Suprapubic skin (tissue), 4 donors: ENCODE data around the gene KRTAP20-4. TPM values are rescaled to one million over a fixed set of nuclear protein-coding genes. Genes with fewer than 3 reads are reported as not detected.

Experiments
- DNase-seq, 2 donors: peaks; one replicate each; pipeline ENCODE4 v3.0.0-alpha.2; 2019; ENCODE audit warnings: low spot score in 2 of 2
- H3K27ac ChIP-seq: fragments of 200-600 bp; sonication (generic); one replicate; pipeline ENCODE4 v1.5.1; 2019
- H3K27me3 ChIP-seq: fragments of 200-600 bp; sonication (generic); one replicate; pipeline ENCODE4 v1.5.1; 2019
- H3K36me3 ChIP-seq: fragments of 200-600 bp; sonication (generic); one replicate; pipeline ENCODE4 v1.5.1; 2019
- H3K4me1 ChIP-seq: fragments of 200-600 bp; sonication (generic); one replicate; pipeline ENCODE4 v1.5.1; 2019
- H3K4me3 ChIP-seq: fragments of 200-600 bp; sonication (generic); one replicate; pipeline ENCODE4 v1.5.1; 2019; ENCODE audit warnings: mild to moderate bottlenecking
- H3K9me3 ChIP-seq: fragments of 200-600 bp; sonication (generic); one replicate; pipeline ENCODE4 v1.5.1; 2019
- EP300 ChIP-seq: sonication (generic); formaldehyde crosslinking; IDR thresholded peaks from one replicate; pipeline ENCODE4 v1.6.1; 2017; ENCODE audit warnings: antibody characterized with exemption
- POLR2A ChIP-seq, 2 donors: fragments of 450-650 bp; IDR thresholded peaks; one replicate each; pipeline ENCODE4 v1.6.1; 2017; ENCODE audit warnings: antibody characterized with exemption in 2 of 2, mild to moderate bottlenecking in 2 of 2, moderate library complexity in 2 of 2
- POLR2AphosphoS5 ChIP-seq, 3 donors: sonication (generic); formaldehyde crosslinking; IDR thresholded peaks; one replicate each; pipeline ENCODE4 v1.6.1; 2017; ENCODE audit warnings: antibody characterized with exemption in 3 of 3
- WGBS: methylation state at CpG from one replicate; pipeline ENCODE4 v1.1.5; 2018; 5-methylcytosine and 5-hydroxymethylcytosine counted together
- total RNA-seq, 4 donors: library from RNA; depleted of rRNA; stranded (reverse); fragments of >200 nt; gene quantifications; one replicate each; pipeline ENCODE4 v1.1.0, GENCODE V29; 2016
- TF ChIP-seq, protein P1 (sequence below), 2 donors: fragments of 200-600 bp in 1 of 2; fragments of 450-650 bp in 1 of 2; sonication (generic) in 1 of 2; IDR thresholded peaks; one replicate each; pipeline ENCODE4 v1.5.1; 2016 to 2019; ENCODE audit warnings: antibody characterized with exemption in 2 of 2, mild to moderate bottlenecking in 1 of 2, moderate library complexity in 1 of 2

The KRTAP20-4 gene
- total RNA-seq, 4 donors from 2014 or later: not detected

GRCh38 chr21:30613836-30614235 is 6.6 kb upstream of the KRTAP20-4 start, which contains the start of gene KRTAP6-1:
KRTAP6-1 (minus strand) TSS chr21:30613930; CDS start chr21:30613904, 26 bp downstream.
- H3K4me1 ChIP-seq: no peaks in the 10 kb centered on the region
- H3K27ac ChIP-seq: no peak within 1 kb of the TSS
- no peaks in the 10 kb centered on the region for H3K27me3 ChIP-seq
- WGBS: 72% methylated on average over 2 of the region's 2 CpGs
- no peak for DNase-seq
- TF ChIP-seq POLR2AphosphoS5 (IDR thresholded peaks at IDR 0.05) (no peak), POLR2A (IDR thresholded peaks at IDR 0.05) (no peak), EP300 (no peak)
- TF ChIP-seq, protein P1, sequence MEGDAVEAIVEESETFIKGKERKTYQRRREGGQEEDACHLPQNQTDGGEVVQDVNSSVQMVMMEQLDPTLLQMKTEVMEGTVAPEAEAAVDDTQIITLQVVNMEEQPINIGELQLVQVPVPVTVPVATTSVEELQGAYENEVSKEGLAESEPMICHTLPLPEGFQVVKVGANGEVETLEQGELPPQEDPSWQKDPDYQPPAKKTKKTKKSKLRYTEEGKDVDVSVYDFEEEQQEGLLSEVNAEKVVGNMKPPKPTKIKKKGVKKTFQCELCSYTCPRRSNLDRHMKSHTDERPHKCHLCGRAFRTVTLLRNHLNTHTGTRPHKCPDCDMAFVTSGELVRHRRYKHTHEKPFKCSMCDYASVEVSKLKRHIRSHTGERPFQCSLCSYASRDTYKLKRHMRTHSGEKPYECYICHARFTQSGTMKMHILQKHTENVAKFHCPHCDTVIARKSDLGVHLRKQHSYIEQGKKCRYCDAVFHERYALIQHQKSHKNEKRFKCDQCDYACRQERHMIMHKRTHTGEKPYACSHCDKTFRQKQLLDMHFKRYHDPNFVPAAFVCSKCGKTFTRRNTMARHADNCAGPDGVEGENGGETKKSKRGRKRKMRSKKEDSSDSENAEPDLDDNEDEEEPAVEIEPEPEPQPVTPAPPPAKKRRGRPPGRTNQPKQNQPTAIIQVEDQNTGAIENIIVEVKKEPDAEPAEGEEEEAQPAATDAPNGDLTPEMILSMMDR (IDR thresholded peaks at IDR 0.05): no peak
- no peak within 1 kb of the TSS for H3K4me3 ChIP-seq
- H3K9me3 ChIP-seq: no peaks in the 10 kb centered on the region
- no peaks in the 10 kb centered on the region for H3K36me3 ChIP-seq

DNA sequence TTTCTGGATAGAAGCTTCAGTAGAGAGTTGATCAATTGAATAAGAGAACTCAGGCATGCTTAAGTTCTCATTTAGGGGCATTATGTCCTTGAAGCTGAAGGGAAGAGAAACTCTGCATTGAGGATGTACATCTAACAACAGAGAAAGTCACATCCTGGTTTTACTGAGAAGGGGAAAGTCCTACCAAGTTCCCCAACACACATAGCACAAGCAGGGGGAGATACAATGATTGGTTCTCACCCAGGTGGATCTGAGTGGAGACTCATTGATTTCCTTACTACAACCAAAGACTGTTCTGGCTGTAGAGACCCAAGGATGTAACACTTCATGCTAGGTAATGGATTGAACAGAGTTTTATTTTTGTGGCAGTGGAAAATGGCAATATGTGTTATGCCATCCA is 5.2 kb upstream of the KRTAP20-4 start:
- DNase-seq: no peak
- Histone ChIP-seq H3K9me3 (no peaks in the 10 kb centered on the region), H3K36me3 (no peaks in the 10 kb centered on the region), H3K4me3 (no peak overlapping the region), H3K27me3 (no peaks in the 10 kb centered on the region), H3K4me1 (no peaks in the 10 kb centered on the region), H3K27ac (no peak overlapping the region)
- TF ChIP-seq, protein P1 (IDR thresholded peaks at IDR 0.05): no peak
- no peak for TF ChIP-seq POLR2AphosphoS5 (IDR thresholded peaks at IDR 0.05)
- no peak for TF ChIP-seq EP300

DNA sequence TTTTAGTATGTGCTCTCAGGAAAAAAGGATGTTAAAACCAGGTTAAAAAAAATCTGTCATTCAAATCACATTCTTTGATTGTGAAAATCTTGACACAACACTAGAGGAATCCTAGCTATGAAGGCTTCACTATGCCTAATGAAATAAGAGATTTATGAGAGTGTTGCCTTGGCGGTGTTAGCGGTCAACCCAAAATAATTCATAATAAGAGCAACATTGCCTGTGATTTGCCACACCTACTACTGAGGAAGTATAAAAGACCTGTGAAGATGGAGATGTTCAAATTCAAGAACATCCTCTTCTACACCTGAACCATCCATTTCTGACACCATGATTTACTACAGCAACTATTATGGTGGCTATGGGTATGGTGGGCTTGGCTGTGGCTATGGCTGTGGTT is 4.3 kb upstream of the KRTAP20-4 start, which contains the start of gene KRTAP20-1:
Gene KRTAP20-1 (plus strand): TSS at position 301 of the 400 bp plus-strand sequence. CDS start 30 bp downstream, at position 331.
- H3K27ac ChIP-seq: no peak within 1 kb of the TSS
- H3K36me3 ChIP-seq: no peaks in the 10 kb centered on the region
- no peak for TF ChIP-seq EP300
- TF ChIP-seq, protein P1 (IDR thresholded peaks at IDR 0.05): no peak
- H3K4me3 ChIP-seq: no peak within 1 kb of the TSS
- no peaks in the 10 kb centered on the region for H3K4me1 ChIP-seq
- DNase-seq: no peak
- 75% methylated on average over 2 of the region's 2 CpGs for WGBS
- H3K27me3 ChIP-seq: no peaks in the 10 kb centered on the region
- no peaks in the 10 kb centered on the region for H3K9me3 ChIP-seq

DNA sequence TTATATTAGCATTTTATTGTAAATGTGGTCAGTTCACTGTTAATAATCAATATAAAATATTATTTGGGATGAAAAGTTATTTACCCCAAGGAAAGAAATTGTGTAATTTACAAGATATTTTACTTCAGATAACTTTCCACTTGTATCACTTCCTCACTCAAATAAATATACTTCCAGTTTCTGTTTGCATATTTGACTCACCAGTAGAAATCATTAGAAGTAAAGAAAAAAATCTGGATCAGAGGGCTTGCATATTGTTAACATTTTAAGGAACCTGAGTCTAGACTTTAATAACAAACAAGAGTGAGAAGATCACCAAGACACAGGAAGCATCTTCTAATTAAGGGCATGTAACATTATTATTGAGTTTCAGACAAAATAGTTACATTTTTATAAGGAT is 347 bp upstream of the KRTAP20-4 start:
- Histone ChIP-seq H3K27ac (no peak overlapping the region), H3K4me3 (no peak overlapping the region)
- DNase-seq: no peak

GRCh38 chr21:30623362-30623761 is 2.9 kb downstream of the KRTAP20-4 start:
- H3K9me3 ChIP-seq: no peaks in the 10 kb centered on the region
- DNase-seq: no peak
- no peaks in the 10 kb centered on the region for H3K4me1 ChIP-seq
- no peak overlapping the region for H3K4me3 ChIP-seq
- no peak for TF ChIP-seq POLR2AphosphoS5 (IDR thresholded peaks at IDR 0.05)
- TF ChIP-seq, protein P1 (IDR thresholded peaks at IDR 0.05): no peak
- TF ChIP-seq POLR2A (IDR thresholded peaks at IDR 0.05): no peak
- TF ChIP-seq EP300: no peak
- no peaks in the 10 kb centered on the region for H3K27me3 ChIP-seq
- 91% methylated on average over 3 of the region's 3 CpGs for WGBS
- H3K36me3 ChIP-seq: no peaks in the 10 kb centered on the region
- no peak overlapping the region for H3K27ac ChIP-seq

More for the DNA sequence above, 347 bp upstream of the KRTAP20-4 start:
- Histone ChIP-seq H3K36me3 (no peaks in the 10 kb centered on the region), H3K9me3 (no peaks in the 10 kb centered on the region), H3K27me3 (no peaks in the 10 kb centered on the region), H3K4me1 (no peaks in the 10 kb centered on the region)
- TF ChIP-seq EP300 (no peak), POLR2A (IDR thresholded peaks at IDR 0.05) (no peak), POLR2AphosphoS5 (IDR thresholded peaks at IDR 0.05) (no peak)
- TF ChIP-seq, protein P1 (IDR thresholded peaks at IDR 0.05): no peak
